Mucosa of descending colon (tissue), 3 donors: ENCODE data around the gene SCARB1. TPM values are rescaled to one million over a fixed set of nuclear protein-coding genes. Genes with fewer than 3 reads are reported as not detected.

Experiments used
- ATAC-seq: fragments of 200-7000 bp; cut with Tn5 transposase; one replicate; pipeline ENCODE4 v1.9.1; 2020; ENCODE audit warnings: mild to moderate bottlenecking, moderate library complexity
- DNase-seq, 3 donors: peaks; one replicate each; pipeline ENCODE4 v3.0.0-alpha.2; 2020
- H3K36me3 ChIP-seq: fragments of 200-600 bp; one replicate; pipeline ENCODE4 v1.8.0; 2021; ENCODE audit warnings: low read depth, mild to moderate bottlenecking
- H3K4me1 ChIP-seq: fragments of 200-600 bp; one replicate; pipeline ENCODE4 v1.8.0; 2021; ENCODE audit warnings: low read depth, mild to moderate bottlenecking
- H3K4me3 ChIP-seq: fragments of 200-600 bp; one replicate; pipeline ENCODE4 v1.8.0; 2021; ENCODE audit warnings: mild to moderate bottlenecking
- H3K9me3 ChIP-seq: fragments of 200-600 bp; one replicate; pipeline ENCODE4 v1.8.0; 2021; ENCODE audit warnings: mild to moderate bottlenecking
- intact Hi-C, 2 donors: fragments of 100-400 bp; cut with DNase I in 1 of 2; cut with micrococcal nuclease in 1 of 2; formaldehyde crosslinking; loops; one replicate each; pipeline versions ENCODE4 v1.11.0 to v1.11.1; 2022; cut with DNase I, micrococcal nuclease
- total RNA-seq, 3 donors: library from RNA; stranded (reverse); fragmentation: NEBNext Ultra II Directional in 2 of 3; extraction: Animal tissue kit (Norgen Biotek cat#: 25700) in 2 of 3; gene quantifications; one replicate each; pipeline versions ENCODE4 v1.2.1 to v1.2.4, GENCODE V29; 2021 to 2023
- TF ChIP-seq, protein P1 (sequence below): fragments of 200-600 bp; IDR thresholded peaks from one replicate; pipeline ENCODE4 v1.8.0; 2022; ENCODE audit warnings: antibody characterized with exemption, mild to moderate bottlenecking
- donor health status: DM: no; HTN: no; CAD: no; lungs with moderate emphysema.
- donor health status: DM: no; HTN: no; CAD: no.
- donor health status: DM: no; HTN: yes; CAD: no.

The SCARB1 gene
- total RNA-seq, 3 donors from 2014 or later = 23.0 to 55.1 (median 31.2) TPM

DNA sequence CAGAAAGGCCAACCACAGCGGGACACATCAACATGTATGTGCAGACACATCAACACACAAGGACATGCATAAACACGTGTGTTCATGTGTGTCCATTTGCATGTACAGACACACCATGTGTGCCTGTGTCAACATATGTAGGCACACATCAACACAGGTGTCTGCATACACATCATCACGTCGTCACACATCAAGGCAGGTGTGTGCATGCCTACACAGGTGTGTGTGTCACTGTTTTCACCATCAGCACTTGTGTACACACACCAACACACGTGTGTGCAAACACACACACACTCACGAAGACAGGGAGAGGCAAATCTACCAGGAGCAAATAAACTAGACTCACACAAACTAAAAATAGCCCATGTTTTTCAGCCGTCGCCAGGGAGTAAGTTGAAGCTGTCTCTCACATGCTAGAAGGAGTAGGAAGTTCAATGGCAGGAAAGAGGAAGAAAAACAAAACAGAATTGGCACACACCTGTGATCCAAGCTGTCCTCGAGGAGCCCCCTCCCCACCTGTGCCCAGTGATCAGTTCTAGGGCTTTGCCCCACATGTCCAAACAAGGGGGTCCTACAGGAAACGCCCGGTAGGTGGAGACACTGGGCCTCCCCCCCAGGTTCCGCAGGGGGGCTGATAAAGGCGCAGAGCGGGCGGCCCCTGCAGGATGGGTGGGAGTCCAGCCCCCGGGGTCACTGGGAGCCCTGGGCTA is 7.4 kb downstream of the SCARB1 start:
- H3K4me1 ChIP-seq = peaks cover 6% of the 10 kb centered on the region
- intact Hi-C loops = no loop called here
- no peak for ATAC-seq

DNA sequence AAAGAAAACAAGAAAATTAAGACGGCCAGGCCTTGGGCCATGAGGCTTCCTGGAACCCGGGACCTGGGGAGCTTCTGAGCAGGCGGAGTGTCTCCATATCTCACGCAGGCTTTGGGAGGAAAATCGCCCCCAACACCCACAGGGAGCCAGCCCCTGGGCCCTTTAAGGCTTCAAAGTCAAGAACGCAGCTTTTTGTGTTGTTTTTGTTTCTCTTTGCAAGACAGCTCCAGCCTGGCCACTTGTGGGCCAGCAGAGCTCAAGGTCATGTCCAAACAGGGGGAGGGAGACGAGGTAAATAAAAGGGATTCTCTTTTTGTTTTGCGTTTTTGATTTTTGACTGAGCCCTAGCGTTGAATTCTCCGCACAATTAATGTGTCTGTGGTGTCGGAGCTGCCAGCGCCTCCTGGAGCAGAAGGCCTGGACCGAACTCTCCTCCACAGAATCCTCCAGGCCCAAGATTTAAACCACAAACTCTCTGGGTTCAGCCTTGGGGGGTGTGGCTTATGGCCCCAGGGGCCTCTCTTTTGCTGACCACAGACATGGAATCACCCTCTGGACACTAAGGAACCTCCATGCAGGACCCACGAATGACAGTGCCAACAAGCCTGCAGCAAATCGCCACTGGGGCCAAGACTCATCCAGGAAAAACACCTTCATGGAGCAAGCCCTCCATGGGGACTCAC is 8.2 kb downstream of the SCARB1 start:
- ATAC-seq = no peak
- no peak for DNase-seq

More for the DNA sequence above, 7.4 kb downstream of the SCARB1 start:
- Histone ChIP-seq H3K4me3 (no peak overlapping the region), H3K9me3 (no peaks in the 10 kb centered on the region), H3K36me3 (no peaks in the 10 kb centered on the region)
- TF ChIP-seq, protein P1, sequence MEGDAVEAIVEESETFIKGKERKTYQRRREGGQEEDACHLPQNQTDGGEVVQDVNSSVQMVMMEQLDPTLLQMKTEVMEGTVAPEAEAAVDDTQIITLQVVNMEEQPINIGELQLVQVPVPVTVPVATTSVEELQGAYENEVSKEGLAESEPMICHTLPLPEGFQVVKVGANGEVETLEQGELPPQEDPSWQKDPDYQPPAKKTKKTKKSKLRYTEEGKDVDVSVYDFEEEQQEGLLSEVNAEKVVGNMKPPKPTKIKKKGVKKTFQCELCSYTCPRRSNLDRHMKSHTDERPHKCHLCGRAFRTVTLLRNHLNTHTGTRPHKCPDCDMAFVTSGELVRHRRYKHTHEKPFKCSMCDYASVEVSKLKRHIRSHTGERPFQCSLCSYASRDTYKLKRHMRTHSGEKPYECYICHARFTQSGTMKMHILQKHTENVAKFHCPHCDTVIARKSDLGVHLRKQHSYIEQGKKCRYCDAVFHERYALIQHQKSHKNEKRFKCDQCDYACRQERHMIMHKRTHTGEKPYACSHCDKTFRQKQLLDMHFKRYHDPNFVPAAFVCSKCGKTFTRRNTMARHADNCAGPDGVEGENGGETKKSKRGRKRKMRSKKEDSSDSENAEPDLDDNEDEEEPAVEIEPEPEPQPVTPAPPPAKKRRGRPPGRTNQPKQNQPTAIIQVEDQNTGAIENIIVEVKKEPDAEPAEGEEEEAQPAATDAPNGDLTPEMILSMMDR = no peak
- no peak for DNase-seq

DNA sequence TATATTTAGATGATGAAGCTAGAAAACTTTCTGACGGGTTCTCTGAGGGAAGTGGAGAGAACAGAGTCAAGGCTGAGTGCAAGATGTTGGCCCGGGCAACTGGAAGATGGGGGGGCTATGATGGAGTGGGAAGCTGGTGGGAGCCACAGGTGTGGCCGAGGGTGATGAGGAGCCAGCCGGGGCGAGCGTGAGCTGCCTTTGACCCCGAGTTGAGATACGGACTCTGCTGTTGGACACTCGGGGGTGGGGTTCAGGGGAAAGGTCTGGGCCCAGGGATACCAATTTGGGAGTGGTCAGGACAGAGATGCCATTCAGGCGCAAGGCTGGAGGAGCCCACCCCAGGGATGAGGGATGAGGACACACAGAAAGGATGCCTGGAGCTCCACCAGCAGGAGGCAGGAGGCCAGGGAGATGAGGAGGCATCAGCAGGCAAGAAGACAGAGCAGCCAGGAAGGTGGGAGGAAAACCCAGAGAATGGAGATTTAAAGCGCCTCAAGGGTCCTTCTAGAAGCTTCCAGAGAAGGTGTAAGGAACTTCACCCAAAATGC is 9.0 kb downstream of the SCARB1 start:
- no peak for DNase-seq
- Histone ChIP-seq H3K4me1 (peaks cover 6% of the 10 kb centered on the region), H3K9me3 (no peaks in the 10 kb centered on the region), H3K4me3 (no peak overlapping the region), H3K36me3 (no peaks in the 10 kb centered on the region)
- no peak for ATAC-seq
- intact Hi-C loops = no loop called here
- TF ChIP-seq, protein P1 = no peak

More for the DNA sequence above, 8.2 kb downstream of the SCARB1 start:
- Histone ChIP-seq H3K9me3 (no peaks in the 10 kb centered on the region), H3K36me3 (no peaks in the 10 kb centered on the region), H3K4me3 (no peak overlapping the region), H3K4me1 (peaks cover 6% of the 10 kb centered on the region)
- TF ChIP-seq, protein P1 = no peak
- intact Hi-C loops = no loop called here

DNA sequence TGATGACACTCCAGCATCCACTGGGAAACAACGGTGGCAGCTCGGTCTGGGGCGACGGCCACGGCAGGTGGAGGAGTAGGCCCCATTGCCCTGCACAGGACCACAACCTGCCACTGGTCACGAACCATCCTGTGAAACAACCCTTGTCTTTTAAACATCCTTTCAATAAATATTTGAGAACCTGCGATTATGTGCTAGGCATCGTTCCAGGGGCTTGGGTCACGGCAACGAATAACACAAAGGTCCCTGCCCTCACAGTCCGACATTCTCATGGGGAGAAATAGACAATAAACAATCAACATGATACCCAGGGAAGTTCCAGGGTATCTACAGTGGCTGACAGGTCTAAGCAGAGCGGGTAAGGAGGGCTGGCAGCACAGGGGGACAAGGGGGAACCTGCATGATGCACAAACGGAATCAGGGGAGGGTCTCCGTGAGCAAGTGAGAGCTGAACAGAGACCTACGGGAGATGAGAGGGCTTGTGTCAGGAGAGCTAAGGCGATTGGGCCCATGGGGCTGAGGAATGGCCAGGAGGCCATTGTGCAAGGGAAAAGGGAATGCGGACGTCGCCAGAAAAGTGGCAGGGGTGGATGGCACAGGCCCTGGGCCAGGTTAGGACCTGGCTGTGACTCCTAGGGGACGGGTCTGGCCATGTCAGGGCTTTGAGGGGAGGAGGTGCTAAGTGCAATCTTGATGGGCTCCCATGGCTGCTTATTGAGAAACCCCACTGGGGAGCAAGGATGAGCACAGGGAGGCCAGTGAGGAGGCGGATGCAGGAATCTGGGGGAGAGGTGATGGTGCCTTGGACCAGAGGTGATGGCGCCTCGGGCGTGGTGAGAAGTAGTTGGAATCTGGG is 9.7 kb downstream of the SCARB1 start:
- intact Hi-C loops = no loop called here
- peaks cover 9% of the 10 kb centered on the region for H3K4me1 ChIP-seq
- DNase-seq = no peak
- TF ChIP-seq, protein P1 = no peak
- H3K36me3 ChIP-seq = no peaks in the 10 kb centered on the region
- H3K4me3 ChIP-seq = no peak overlapping the region
- H3K9me3 ChIP-seq = no peaks in the 10 kb centered on the region
- ATAC-seq = no peak

DNA sequence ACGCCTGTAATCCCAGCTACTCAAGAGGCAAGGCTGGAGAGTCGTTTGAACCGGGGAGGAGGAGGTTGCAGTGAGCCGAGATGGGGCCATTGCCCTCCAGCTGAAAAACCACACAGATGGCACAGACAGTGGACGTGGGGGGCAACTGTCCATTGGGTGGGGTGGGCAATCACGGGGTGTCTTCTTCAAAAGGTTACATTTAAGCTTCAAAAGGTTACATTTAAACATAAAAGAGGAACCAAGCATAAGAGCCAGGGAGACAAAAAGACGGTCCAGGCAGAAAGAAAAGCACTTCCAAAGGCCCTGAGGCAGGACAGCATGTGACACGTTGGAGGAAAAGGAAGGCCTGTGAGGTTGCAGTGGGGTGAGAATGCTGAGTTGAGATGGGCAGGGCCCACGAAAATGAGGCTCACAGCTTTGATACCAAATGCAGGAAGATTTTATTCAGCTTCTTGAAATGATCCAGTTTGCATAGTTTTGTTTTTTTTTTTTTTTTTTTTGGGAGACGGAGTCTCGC is 10.7 kb downstream of the SCARB1 start:
- no peaks in the 10 kb centered on the region for H3K36me3 ChIP-seq
- TF ChIP-seq, protein P1 = no peak
- H3K9me3 ChIP-seq = no peaks in the 10 kb centered on the region
- ATAC-seq (no peak), DNase-seq (no peak)
- peaks cover 9% of the 10 kb centered on the region for H3K4me1 ChIP-seq
- intact Hi-C loops = no loop called here
- H3K4me3 ChIP-seq = no peak overlapping the region
